AG04450 (cell line): ENCODE data around the gene FGF10. TPM values are rescaled to one million over a fixed set of nuclear protein-coding genes. Genes with fewer than 3 reads are reported as not detected.

Experiments used
- CTCF ChIA-PET: fragments of 300-600, 350-600 bp; formaldehyde crosslinking; extraction: SDS; loops from one replicate; lab custom pipeline; 2022; ENCODE audit warnings: antibody characterized with exemption, inconsistent platforms; lab: Charles Lee
- POLR2A ChIA-PET: fragments of 350-600 bp; formaldehyde crosslinking; extraction: SDS; loops from one replicate; lab custom pipeline; 2021; ENCODE audit warnings: antibody characterized with exemption, inconsistent platforms; lab: Yijun Ruan, JAX
- DNase-seq: peaks from one replicate; pipeline ENCODE4 v3.0.0-alpha.2; 2011; ENCODE audit warnings: low read depth, low spot score
- H3K27ac ChIP-seq: one replicate; pipeline ENCODE4 v1.5.1; 2012; ENCODE audit warnings: low read depth, low read length, control low read depth
- H3K27me3 ChIP-seq: one replicate; pipeline ENCODE4 v1.6.0; 2012; ENCODE audit warnings: low read length; ENCODE audit not compliant: control insufficient read depth, insufficient read depth
- H3K4me3 ChIP-seq: 2 replicates; pipeline ENCODE4 v1.5.1; 2011; ENCODE audit warnings: mild to moderate bottlenecking, low read depth, low read length, control low read depth
- H3K9me3 ChIP-seq: 2 replicates; pipeline ENCODE4 v1.5.1; 2012; ENCODE audit warnings: low read length; ENCODE audit not compliant: control insufficient read depth, insufficient read depth
- polyA plus RNA-seq: library from polyadenylated mRNA; depleted of rRNA; stranded (reverse); fragments of >200 nt; gene quantifications from 2 replicates; pipeline ENCODE4 v1.2.3, GENCODE V29; 2011
- TF ChIP-seq, protein P1 (sequence below): IDR thresholded peaks from 2 replicates; pipeline ENCODE4 v1.5.1; 2011; ENCODE audit warnings: low read depth, low read length, control low read depth, inconsistent platforms

The FGF10 gene
- polyA plus RNA-seq, 1 experiment, result 0.10 TPM

DNA sequence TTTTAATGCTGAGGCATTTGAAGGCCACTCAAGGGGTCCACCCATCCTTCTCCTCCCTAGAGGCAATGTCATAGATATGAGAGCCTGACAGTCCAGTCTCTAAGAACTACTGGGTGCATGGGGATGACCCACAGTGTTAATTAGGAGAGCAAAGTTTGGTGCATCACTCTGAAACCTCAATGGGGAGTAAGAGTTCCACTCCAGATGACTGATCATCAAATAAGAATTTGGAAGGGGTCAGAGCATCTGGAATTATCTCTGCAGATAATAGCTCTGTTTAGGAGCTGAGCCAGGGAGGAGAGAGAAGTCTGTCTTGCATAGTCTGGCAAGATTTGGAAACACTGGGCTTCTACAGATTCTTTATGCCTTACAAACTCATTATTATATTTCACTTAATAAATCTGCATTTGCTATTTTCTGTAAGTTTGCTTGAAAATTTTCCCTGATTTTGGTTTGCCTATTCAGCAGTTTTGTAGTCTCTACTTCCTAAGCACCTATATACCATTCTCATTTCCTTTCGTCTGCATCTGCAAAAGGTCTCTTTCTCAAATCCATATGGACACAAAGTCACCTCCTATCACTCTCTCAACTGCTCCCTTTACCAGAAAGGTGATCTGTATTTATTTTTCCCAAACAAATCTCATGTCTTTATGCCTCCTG, 27.7 kb downstream of the FGF10 start:
- TF ChIP-seq, protein P1, sequence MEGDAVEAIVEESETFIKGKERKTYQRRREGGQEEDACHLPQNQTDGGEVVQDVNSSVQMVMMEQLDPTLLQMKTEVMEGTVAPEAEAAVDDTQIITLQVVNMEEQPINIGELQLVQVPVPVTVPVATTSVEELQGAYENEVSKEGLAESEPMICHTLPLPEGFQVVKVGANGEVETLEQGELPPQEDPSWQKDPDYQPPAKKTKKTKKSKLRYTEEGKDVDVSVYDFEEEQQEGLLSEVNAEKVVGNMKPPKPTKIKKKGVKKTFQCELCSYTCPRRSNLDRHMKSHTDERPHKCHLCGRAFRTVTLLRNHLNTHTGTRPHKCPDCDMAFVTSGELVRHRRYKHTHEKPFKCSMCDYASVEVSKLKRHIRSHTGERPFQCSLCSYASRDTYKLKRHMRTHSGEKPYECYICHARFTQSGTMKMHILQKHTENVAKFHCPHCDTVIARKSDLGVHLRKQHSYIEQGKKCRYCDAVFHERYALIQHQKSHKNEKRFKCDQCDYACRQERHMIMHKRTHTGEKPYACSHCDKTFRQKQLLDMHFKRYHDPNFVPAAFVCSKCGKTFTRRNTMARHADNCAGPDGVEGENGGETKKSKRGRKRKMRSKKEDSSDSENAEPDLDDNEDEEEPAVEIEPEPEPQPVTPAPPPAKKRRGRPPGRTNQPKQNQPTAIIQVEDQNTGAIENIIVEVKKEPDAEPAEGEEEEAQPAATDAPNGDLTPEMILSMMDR, result no peak
- CTCF ChIA-PET, result no interaction called here
- Histone ChIP-seq H3K4me3 (no peak overlapping the region), H3K27me3 (no peaks in the 10 kb centered on the region), H3K27ac (no peak overlapping the region), H3K9me3 (no peaks in the 10 kb centered on the region)
- POLR2A ChIA-PET, result no interaction called here
- no peak for DNase-seq

DNA sequence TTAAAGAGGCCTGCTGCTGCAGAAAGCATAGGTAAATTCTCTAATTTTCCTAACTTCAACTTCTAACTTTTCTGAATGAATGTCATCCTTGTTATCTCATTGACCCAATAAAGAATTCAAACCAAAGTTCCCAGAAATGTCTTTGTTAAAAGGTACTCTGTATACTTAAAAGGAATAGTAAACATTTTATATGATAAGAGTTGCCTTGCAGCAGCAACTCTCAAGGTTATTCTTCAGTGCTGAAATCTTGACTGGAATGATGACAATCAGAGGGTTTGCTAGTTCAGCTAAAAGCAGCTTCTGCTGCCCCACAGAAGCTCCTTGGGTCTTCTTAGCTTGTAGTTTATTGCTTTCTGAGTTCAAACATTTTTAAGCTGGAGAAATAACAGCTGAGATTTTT, 28.3 kb downstream of the FGF10 start:
- no peak for DNase-seq
- Histone ChIP-seq H3K27ac (no peak overlapping the region), H3K27me3 (no peaks in the 10 kb centered on the region), H3K4me3 (no peak overlapping the region), H3K9me3 (no peaks in the 10 kb centered on the region)
- POLR2A ChIA-PET, result no interaction called here
- CTCF ChIA-PET, result no interaction called here
- TF ChIP-seq, protein P1, result no peak

DNA sequence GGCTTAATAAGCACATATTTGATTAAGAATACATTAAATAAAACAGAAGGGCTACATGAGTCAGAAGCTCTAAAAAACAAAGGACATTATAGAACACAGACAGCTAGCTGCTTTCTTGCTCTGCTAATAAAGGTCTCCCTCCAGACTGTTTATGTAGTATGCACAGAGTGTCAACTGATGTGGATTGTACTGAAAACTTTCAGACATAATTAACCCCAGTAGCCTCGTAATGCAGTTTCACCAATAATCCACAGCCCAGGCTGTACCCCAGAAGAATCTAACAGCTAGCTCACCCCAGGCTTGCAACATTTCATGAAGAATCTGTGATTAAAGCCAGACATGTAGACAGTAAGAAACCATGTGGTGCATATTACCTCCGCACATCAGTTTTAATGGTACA, 30.8 kb downstream of the FGF10 start:
- DNase-seq, result no peak
- ChIA-PET POLR2A (no interaction called here), CTCF (no interaction called here)

DNA sequence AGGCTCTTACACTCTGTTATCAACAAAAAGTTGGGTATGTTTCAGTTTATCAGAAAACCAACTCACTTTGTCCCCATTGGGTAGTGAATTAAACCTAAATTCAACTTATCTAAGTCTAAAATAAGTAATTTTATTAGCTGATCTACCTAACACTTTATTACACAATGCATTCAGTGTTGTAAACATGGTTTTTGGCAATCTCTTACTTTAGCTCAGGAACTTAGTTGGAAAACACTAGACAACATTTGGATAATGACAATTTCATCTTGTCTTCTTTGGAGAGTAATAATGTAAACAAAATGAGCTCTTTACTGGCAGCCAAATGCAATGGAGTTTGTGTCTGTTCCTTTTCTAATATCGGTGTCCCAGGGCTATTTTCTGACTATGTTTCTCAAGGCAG, 33.0 kb downstream of the FGF10 start:
- H3K27ac ChIP-seq, result no peak overlapping the region
- ChIA-PET CTCF (no interaction called here), POLR2A (no interaction called here)
- TF ChIP-seq, protein P1, result no peak
- no peaks in the 10 kb centered on the region for H3K9me3 ChIP-seq
- H3K4me3 ChIP-seq, result no peak overlapping the region
- H3K27me3 ChIP-seq, result no peaks in the 10 kb centered on the region
- DNase-seq, result no peak

More for the DNA sequence above, 30.8 kb downstream of the FGF10 start:
- no peak overlapping the region for H3K27ac ChIP-seq
- no peak overlapping the region for H3K4me3 ChIP-seq
- TF ChIP-seq, protein P1, result no peak
- no peaks in the 10 kb centered on the region for H3K27me3 ChIP-seq
- no peaks in the 10 kb centered on the region for H3K9me3 ChIP-seq

DNA sequence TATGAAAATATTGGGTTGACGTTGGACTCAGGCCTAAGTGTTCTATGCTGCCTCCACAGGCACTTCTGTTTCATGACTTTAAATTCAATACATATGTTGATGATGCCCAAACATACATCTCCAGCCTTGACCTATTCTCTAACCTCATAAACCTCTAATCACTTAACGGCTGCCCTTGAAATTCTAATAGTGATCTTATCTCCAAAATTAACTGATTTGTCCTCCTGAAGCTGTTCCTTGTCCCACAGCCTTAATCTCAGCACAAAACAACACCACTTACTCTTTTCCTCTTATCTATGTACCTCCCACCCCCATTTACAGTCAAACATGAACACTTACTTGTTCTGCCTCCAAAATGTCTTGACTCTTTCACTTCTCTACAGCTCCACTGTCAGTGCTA, 43.3 kb downstream of the FGF10 start:
- H3K9me3 ChIP-seq, result no peaks in the 10 kb centered on the region
- H3K4me3 ChIP-seq, result no peak overlapping the region
- H3K27me3 ChIP-seq, result no peaks in the 10 kb centered on the region
- TF ChIP-seq, protein P1, result no peak
- ChIA-PET POLR2A (no interaction called here), CTCF (interaction anchor here (2.9 kb wide), 1 partner anchor 14 kb away, joined by 20 read pairs; no protein-coding TSS in a partner anchor)
- no peak overlapping the region for H3K27ac ChIP-seq
- DNase-seq, result no peak
